Trophoblast cell (in vitro differentiated cells and primary cell): ENCODE measurements around the gene TIMP4.

Experiments
- DNase-seq, 2 donors: peaks; one replicate each; pipeline ENCODE4 v3.0.0-alpha.2; 2016
- H2AFZ ChIP-seq: 2 replicates; pipeline ENCODE4 v1.6.1; 2013; ENCODE audit warnings: low read length, moderate library complexity, mild to moderate bottlenecking; ENCODE audit not compliant: insufficient read depth, poor library complexity
- H2AK5ac ChIP-seq: 2 replicates; pipeline ENCODE4 v1.6.1; 2013; ENCODE audit warnings: mild to moderate bottlenecking, low read length
- H2BK120ac ChIP-seq: 2 replicates; pipeline ENCODE4 v1.6.1; 2013; ENCODE audit warnings: low read length, mild to moderate bottlenecking, moderate library complexity; ENCODE audit not compliant: insufficient read depth, poor library complexity
- H2BK12ac ChIP-seq: 2 replicates; pipeline ENCODE4 v1.6.1; 2013; ENCODE audit warnings: mild to moderate bottlenecking, low read length, moderate library complexity
- H2BK5ac ChIP-seq: 2 replicates; pipeline ENCODE4 v1.6.1; 2013; ENCODE audit warnings: low read length, low read depth, moderate library complexity, mild to moderate bottlenecking; ENCODE audit not compliant: poor library complexity
- H3K14ac ChIP-seq: 2 replicates; pipeline ENCODE4 v1.6.1; 2013; ENCODE audit warnings: mild to moderate bottlenecking, low read length
- H3K18ac ChIP-seq: 2 replicates; pipeline ENCODE4 v1.6.1; 2013; ENCODE audit warnings: mild to moderate bottlenecking, low read length
- H3K23ac ChIP-seq: 2 replicates; pipeline ENCODE4 v1.6.1; 2013; ENCODE audit warnings: low read length
- H3K27ac ChIP-seq: 2 replicates; pipeline ENCODE4 v1.5.1; 2013; ENCODE audit warnings: low read depth, mild to moderate bottlenecking, inconsistent platforms, low read length, moderate library complexity
- H3K27me3 ChIP-seq: 2 replicates; pipeline ENCODE4 v1.6.1; 2013; ENCODE audit warnings: inconsistent platforms, mild to moderate bottlenecking, low read length, moderate library complexity; ENCODE audit not compliant: insufficient read depth
- H3K36me3 ChIP-seq, 2 experiments: 1 replicate in 1 of 2; 2 replicates in 1 of 2; pipeline ENCODE4 v1.6.1; 2013; ENCODE audit warnings: low read length in 2 of 2, mild to moderate bottlenecking in 2 of 2, moderate library complexity in 1 of 2; ENCODE audit not compliant: insufficient read depth in 2 of 2, control insufficient read depth in 1 of 2
- H3K4ac ChIP-seq: 2 replicates; pipeline ENCODE4 v1.6.1; 2013; ENCODE audit warnings: low read depth, mild to moderate bottlenecking, low read length, moderate library complexity
- H3K4me1 ChIP-seq, 2 experiments: 1 replicate in 1 of 2; 2 replicates in 1 of 2; pipeline ENCODE4 v1.6.1; 2013; ENCODE audit warnings: low read length in 2 of 2, mild to moderate bottlenecking in 2 of 2, moderate library complexity in 1 of 2; ENCODE audit not compliant: insufficient read depth in 2 of 2, control insufficient read depth in 1 of 2
- H3K4me2 ChIP-seq: 2 replicates; pipeline ENCODE4 v1.6.1; 2013; ENCODE audit warnings: inconsistent platforms, mild to moderate bottlenecking, low read length, moderate library complexity
- H3K4me3 ChIP-seq: 2 replicates; pipeline ENCODE4 v1.5.1; 2013; ENCODE audit warnings: mild to moderate bottlenecking, low read depth, low read length, inconsistent platforms
- H3K79me1 ChIP-seq: one replicate; pipeline ENCODE4 v1.6.1; 2013; ENCODE audit warnings: low read length
- H3K79me2 ChIP-seq: 2 replicates; pipeline ENCODE4 v1.6.1; 2013; ENCODE audit warnings: low read length, mild to moderate bottlenecking; ENCODE audit not compliant: control insufficient read depth, insufficient read depth, poor library complexity
- H3K9ac ChIP-seq: 2 replicates; pipeline ENCODE4 v1.6.1; 2013; ENCODE audit warnings: mild to moderate bottlenecking, low read length
- H3K9me3 ChIP-seq: 2 replicates; pipeline ENCODE4 v1.6.1; 2013; ENCODE audit warnings: low read depth, mild to moderate bottlenecking, control low read depth, inconsistent platforms, low read length; ENCODE audit not compliant: insufficient read depth
- H4K12ac ChIP-seq: 2 replicates; pipeline ENCODE4 v1.6.1; 2013; ENCODE audit warnings: low read depth, mild to moderate bottlenecking, low read length, moderate library complexity
- H4K8ac ChIP-seq: 2 replicates; pipeline ENCODE4 v1.6.1; 2013; ENCODE audit warnings: low read depth, mild to moderate bottlenecking, low read length, moderate library complexity
- H4K91ac ChIP-seq: one replicate; pipeline ENCODE4 v1.6.1; 2013; ENCODE audit warnings: low read depth, mild to moderate bottlenecking, low read length, moderate library complexity
- WGBS: extraction: QIAGEN DNeasy Blood & Tissue Kit; methylation state at CpG from one replicate; pipeline ENCODE4 v1.1.7; 2013; ENCODE audit warnings: missing lambda C conversion rate; ENCODE audit not compliant: insufficient read length, insufficient coverage; ENCODE audit errors: extremely low coverage; 5-methylcytosine and 5-hydroxymethylcytosine counted together

TIMP4 gene

DNA sequence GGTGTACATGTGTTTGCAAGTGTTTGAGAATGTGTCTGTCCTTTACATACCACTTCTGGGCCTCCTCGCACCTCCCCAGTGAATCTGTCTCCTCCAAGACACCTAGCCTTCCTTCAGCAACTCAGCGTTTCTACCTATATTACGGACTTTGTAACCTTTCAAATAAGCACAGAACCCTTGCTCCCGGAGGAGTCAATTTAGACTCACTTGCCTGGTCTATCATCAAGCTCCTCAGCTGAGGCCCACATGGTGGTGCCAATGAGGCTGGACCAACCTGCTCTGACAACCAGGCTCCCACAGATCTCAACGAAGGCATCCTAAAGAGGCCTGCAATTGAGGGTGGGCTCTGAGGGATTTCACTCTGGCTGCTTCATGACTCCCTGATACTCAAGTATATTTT is 32.8 kb upstream of the TIMP4 start:
- no peaks in the 10 kb centered on the region for H3K79me2 ChIP-seq
- no peak overlapping the region for H3K9ac ChIP-seq
- no peak for DNase-seq
- no peak overlapping the region for H2BK120ac ChIP-seq
- no peak overlapping the region for H3K4me2 ChIP-seq
- no peak overlapping the region for H4K12ac ChIP-seq
- H2AFZ ChIP-seq = no peak overlapping the region
- no peak overlapping the region for H4K8ac ChIP-seq
- WGBS = no CpG with 5 or more reads among the region's 5 CpGs
- peaks cover 2% of the 10 kb centered on the region for H3K79me1 ChIP-seq
- H3K18ac ChIP-seq = no peak overlapping the region
- no peak overlapping the region for H2AK5ac ChIP-seq
- H4K91ac ChIP-seq = no peak overlapping the region
- H3K27me3 ChIP-seq = no peaks in the 10 kb centered on the region
- H3K9me3 ChIP-seq = no peaks in the 10 kb centered on the region
- no peak overlapping the region for H2BK12ac ChIP-seq
- no peak overlapping the region for H3K23ac ChIP-seq
- H3K36me3 ChIP-seq = no peaks in the 10 kb centered on the region
- H3K4ac ChIP-seq = no peak overlapping the region
- no peak overlapping the region for H3K4me3 ChIP-seq
- no peak overlapping the region for H3K27ac ChIP-seq
- H2BK5ac ChIP-seq = no peak overlapping the region
- H3K4me1 ChIP-seq = peaks cover 4 to 16% of the 10 kb centered on the region in 2 experiments
- no peak overlapping the region for H3K14ac ChIP-seq

DNA sequence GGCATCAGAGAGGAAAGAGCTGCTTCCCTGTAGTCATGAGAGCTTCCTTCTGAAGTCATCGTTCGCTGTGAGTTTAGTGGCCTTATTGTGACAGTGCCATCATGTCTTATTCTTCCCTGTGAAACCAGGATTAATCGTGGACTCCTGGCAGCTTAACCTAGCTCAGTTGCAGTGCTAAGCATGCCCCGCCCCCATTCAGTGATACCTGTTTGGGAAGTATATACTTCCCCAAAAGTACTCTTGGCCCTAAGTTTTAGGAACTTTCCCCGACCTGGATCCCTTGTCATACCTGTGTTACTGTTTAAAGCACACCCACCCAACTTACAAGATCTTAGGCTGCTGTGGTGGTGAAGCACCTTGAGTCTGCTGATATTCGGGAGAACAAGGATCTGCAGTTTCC is 32.1 kb upstream of the TIMP4 start:
- H3K79me1 ChIP-seq = peaks cover 2% of the 10 kb centered on the region
- H3K4me1 ChIP-seq = peaks cover 3 to 16% of the 10 kb centered on the region in 2 experiments
- no peak overlapping the region for H3K4me3 ChIP-seq
- H4K12ac ChIP-seq = no peak overlapping the region
- no peaks in the 10 kb centered on the region for H3K36me3 ChIP-seq
- H2AK5ac ChIP-seq = no peak overlapping the region
- no peak overlapping the region for H2BK120ac ChIP-seq
- H2BK5ac ChIP-seq = no peak overlapping the region
- H3K9ac ChIP-seq = no peak overlapping the region
- no peak overlapping the region for H3K14ac ChIP-seq
- no peak overlapping the region for H3K4ac ChIP-seq
- no peak overlapping the region for H4K8ac ChIP-seq
- H3K23ac ChIP-seq = no peak overlapping the region
- H3K27ac ChIP-seq = no peak overlapping the region
- H2BK12ac ChIP-seq = no peak overlapping the region
- DNase-seq = no peak
- WGBS = no CpG with 5 or more reads among the region's 6 CpGs
- no peak overlapping the region for H4K91ac ChIP-seq
- no peaks in the 10 kb centered on the region for H3K27me3 ChIP-seq
- no peaks in the 10 kb centered on the region for H3K9me3 ChIP-seq
- H3K79me2 ChIP-seq = no peaks in the 10 kb centered on the region
- no peak overlapping the region for H3K4me2 ChIP-seq
- H3K18ac ChIP-seq = no peak overlapping the region
- no peak overlapping the region for H2AFZ ChIP-seq

- Histone ChIP-seq H3K14ac (no peak overlapping the region), H2BK12ac (no peak overlapping the region), H4K91ac (no peak overlapping the region), H3K23ac (no peak overlapping the region), H3K4me1 (peaks cover 3 to 14% of the 10 kb centered on the region in 2 experiments), H3K18ac (no peak overlapping the region), H3K36me3 (no peaks in the 10 kb centered on the region), H2BK5ac (no peak overlapping the region), H3K9me3 (no peaks in the 10 kb centered on the region), H3K4me3 (no peak overlapping the region), H3K27ac (no peak overlapping the region), H3K9ac (no peak overlapping the region), H4K8ac (no peak overlapping the region), H2AFZ (no peak overlapping the region), H3K4me2 (no peak overlapping the region), H4K12ac (no peak overlapping the region), H3K79me2 (no peaks in the 10 kb centered on the region), H2BK120ac (no peak overlapping the region), H3K4ac (no peak overlapping the region), H3K79me1 (peaks cover 2% of the 10 kb centered on the region), H3K27me3 (no peaks in the 10 kb centered on the region), H2AK5ac (no peak overlapping the region)
- no CpG with 5 or more reads among the region's 9 CpGs for WGBS
- DNase-seq = no peak
Observed at GRCh38 chr3:12190221-12190807, 31.6 kb upstream of the TIMP4 start.

- H4K8ac ChIP-seq = no peak overlapping the region
- H3K23ac ChIP-seq = no peak overlapping the region
- H3K14ac ChIP-seq = no peak overlapping the region
- H3K4me2 ChIP-seq = no peak overlapping the region
- H4K12ac ChIP-seq = no peak overlapping the region
- no peak overlapping the region for H3K4me3 ChIP-seq
- DNase-seq = no peak
- no peak overlapping the region for H2BK120ac ChIP-seq
- H3K27ac ChIP-seq = no peak overlapping the region
- H2AFZ ChIP-seq = no peak overlapping the region
- peaks cover 2% of the 10 kb centered on the region for H3K79me1 ChIP-seq
- H3K36me3 ChIP-seq = no peaks in the 10 kb centered on the region
- H3K18ac ChIP-seq = no peak overlapping the region
- no peaks in the 10 kb centered on the region for H3K79me2 ChIP-seq
- H2BK12ac ChIP-seq = no peak overlapping the region
- H3K4ac ChIP-seq = no peak overlapping the region
- no peak overlapping the region for H2BK5ac ChIP-seq
- H2AK5ac ChIP-seq = no peak overlapping the region
- no CpG with 5 or more reads among the region's 8 CpGs for WGBS
- peaks cover 6 to 10% of the 10 kb centered on the region in 2 experiments for H3K4me1 ChIP-seq
- H3K9ac ChIP-seq = no peak overlapping the region
- H3K9me3 ChIP-seq = no peaks in the 10 kb centered on the region
- H3K27me3 ChIP-seq = no peaks in the 10 kb centered on the region
- no peak overlapping the region for H4K91ac ChIP-seq
Observed at GRCh38 chr3:12188681-12189287, 30.1 kb upstream of the TIMP4 start.
